ENCODE data around the gene SULT1E1.

The SULT1E1 gene

GRCh38 chr4:69823481-69824186, 36.3 kb downstream of the SULT1E1 start:
- no peak for TF ChIP-seq CTCF (IDR thresholded peaks at IDR 0.05; ENCODE audit: low read depth, low read length)
- H3K4me3 ChIP-seq (ENCODE audit: low read depth, low read length) = no peak overlapping the region

GRCh38 chr4:69823048-69823447, 36.9 kb downstream of the SULT1E1 start:
- no peak for TF ChIP-seq CTCF (IDR thresholded peaks at IDR 0.05; ENCODE audit: low read depth, low read length)
- H3K4me3 ChIP-seq (ENCODE audit: low read depth, low read length) = no peak overlapping the region

GRCh38 chr4:69822198-69822597, 37.7 kb downstream of the SULT1E1 start:
- H3K4me3 ChIP-seq (ENCODE audit: low read depth, low read length) = no peak overlapping the region
- no peak for TF ChIP-seq CTCF (IDR thresholded peaks at IDR 0.05; ENCODE audit: low read depth, low read length)

- no peak for TF ChIP-seq CTCF (IDR thresholded peaks at IDR 0.05; ENCODE audit: low read depth, low read length)
- H3K4me3 ChIP-seq (ENCODE audit: low read depth, low read length) = no peak overlapping the region
Observed at GRCh38 chr4:69818060-69818639, 41.8 kb downstream of the SULT1E1 start.

GRCh38 chr4:69816236-69816635, 43.7 kb downstream of the SULT1E1 start:
- TF ChIP-seq CTCF (IDR thresholded peaks at IDR 0.05; ENCODE audit: low read depth, low read length) = no peak
- no peak overlapping the region for H3K4me3 ChIP-seq (ENCODE audit: low read depth, low read length)

- TF ChIP-seq CTCF (IDR thresholded peaks at IDR 0.05; ENCODE audit: low read depth, low read length) = no peak
- H3K4me3 ChIP-seq (ENCODE audit: low read depth, low read length) = no peak overlapping the region
Observed at GRCh38 chr4:69813628-69814027, 46.3 kb downstream of the SULT1E1 start.

- no peak for TF ChIP-seq CTCF (IDR thresholded peaks at IDR 0.05; ENCODE audit: low read depth, low read length)
- no peak overlapping the region for H3K4me3 ChIP-seq (ENCODE audit: low read depth, low read length)
Observed at GRCh38 chr4:69811166-69811565, 48.8 kb downstream of the SULT1E1 start.

Data from WI38 (cell line).